OCI-LY7 (cell line): Measurements from ENCODE around the gene DIP2C. TPM values are rescaled to one million over a fixed set of nuclear protein-coding genes. Genes with fewer than 3 reads are reported as not detected.
A peak's percentile ranks its signal among the peaks of the same experiment; 100 is the strongest.

Experiments
- BruUV-seq: library from RNA; stranded (reverse); fragments of 400-500 nt; replicated peaks from 2 replicates; lab custom pipeline; 2021; lab: Mats Ljungman, UMichigan
- CTCF ChIA-PET: fragments of 300-600 bp; sonication (Branson Sonifier 250); formaldehyde crosslinking; loops from one replicate; lab custom pipeline; 2022; ENCODE audit warnings: antibody characterized with exemption; ENCODE audit not compliant: unreplicated experiment; lab: Charles Lee
- POLR2A ChIA-PET: fragments of 300-600 bp; sonication (Branson Sonifier 250); formaldehyde crosslinking; loops from one replicate; lab custom pipeline; 2022; ENCODE audit warnings: antibody characterized with exemption; lab: Charles Lee
- DNase-seq: peaks from one replicate; pipeline ENCODE4 v3.0.0-alpha.2; 2015; ENCODE audit warnings: low spot score
- H2AFZ ChIP-seq: fragments of 200-600 bp; sonication (generic), shearing (Covaris generic); 2 replicates; pipeline ENCODE4 v1.6.1; 2014; ENCODE audit warnings: mild to moderate bottlenecking, antibody characterized with exemption, low read length, moderate library complexity
- H3K27ac ChIP-seq: fragments of 200-600 bp; sonication (generic); 2 replicates; pipeline ENCODE4 v1.5.1; 2014; ENCODE audit warnings: mixed run types, low read depth, mild to moderate bottlenecking, moderate library complexity, low read length, inconsistent platforms; ENCODE audit not compliant: poor library complexity, severe bottlenecking
- H3K36me3 ChIP-seq: fragments of 200-600 bp; sonication (generic); 2 replicates; pipeline ENCODE4 v1.6.1; 2014; ENCODE audit warnings: mild to moderate bottlenecking, antibody characterized with exemption, low read length, moderate library complexity, mixed read lengths; ENCODE audit not compliant: insufficient read depth
- H3K4me1 ChIP-seq: fragments of 200-600 bp; sonication (generic); 2 replicates; pipeline ENCODE4 v1.5.1; 2014; ENCODE audit warnings: mild to moderate bottlenecking, low read length; ENCODE audit not compliant: insufficient read depth, poor library complexity, severe bottlenecking
- H3K4me2 ChIP-seq: fragments of 200-600 bp; sonication (generic); 2 replicates; pipeline ENCODE4 v1.6.1; 2014; ENCODE audit warnings: mild to moderate bottlenecking, low read length
- H3K4me3 ChIP-seq: fragments of 200-600 bp; sonication (generic); 2 replicates; pipeline ENCODE4 v1.5.1; 2014; ENCODE audit warnings: mild to moderate bottlenecking, low read depth, low read length; ENCODE audit not compliant: poor library complexity, severe bottlenecking
- H3K79me2 ChIP-seq: fragments of 200-600 bp; sonication (generic); 2 replicates; pipeline ENCODE4 v1.6.1; 2016; ENCODE audit warnings: low read depth, mild to moderate bottlenecking, low read length, moderate library complexity, mixed read lengths; ENCODE audit not compliant: insufficient read depth
- H3K9me2 ChIP-seq: fragments of 200-600 bp; sonication (generic); 2 replicates; pipeline ENCODE4 v1.6.1; 2016; ENCODE audit warnings: mild to moderate bottlenecking, low read length, mixed read lengths; ENCODE audit not compliant: insufficient read depth
- H3K9me3 ChIP-seq: fragments of 200-600 bp; sonication (generic); 2 replicates; pipeline ENCODE4 v1.6.1; 2014; ENCODE audit warnings: mild to moderate bottlenecking, mixed run types, low read length, mixed read lengths
- H4K20me1 ChIP-seq: fragments of 200-600 bp; sonication (generic); 2 replicates; pipeline ENCODE4 v1.6.1; 2014; ENCODE audit warnings: mild to moderate bottlenecking, antibody characterized with exemption, low read length, moderate library complexity, mixed read lengths; ENCODE audit not compliant: insufficient read depth
- CTCF ChIP-seq: fragments of 200-600 bp; sonication (generic); conservative IDR thresholded peaks from 2 replicates; pipeline ENCODE4 v1.5.1; 2014; ENCODE audit warnings: mild to moderate bottlenecking, antibody characterized with exemption, low read length, moderate library complexity, mixed read lengths
- EZH2phosphoT487 ChIP-seq: fragments of 200-600 bp; sonication (generic); IDR thresholded peaks from 2 replicates; pipeline ENCODE4 v1.6.1; 2018; ENCODE audit warnings: low read depth, borderline replicate concordance, mild to moderate bottlenecking, mixed run types, antibody characterized with exemption, low read length, moderate library complexity, mixed read lengths
- intact Hi-C: fragments of 100-400 bp; cut with micrococcal nuclease; formaldehyde crosslinking; loops from one replicate; pipeline ENCODE4 v1.10.0; 2022; ENCODE audit not compliant: unreplicated experiment
- total RNA-seq, 2 experiments: library from RNA; depleted of rRNA in 1 of 2; stranded (reverse); fragments of >200 nt in 1 of 2; shearing (Covaris generic) in 1 of 2; gene quantifications; 2 replicates each; pipeline ENCODE4 v1.2.3, GENCODE V29; 2014 to 2022

Gene DIP2C
- total RNA-seq, 2 experiments from 2014 or later = 10.9 to 29.5 TPM

- Histone ChIP-seq H3K79me2 (no peaks in the 10 kb centered on the region), H3K36me3 (peaks cover 52% of the 10 kb centered on the region; the same call in 1 of the 2 replicates), H3K4me3 (no peak overlapping the region), H3K9me2 (no peaks in the 10 kb centered on the region), H2AFZ (no peak overlapping the region), H4K20me1 (no peaks in the 10 kb centered on the region), H3K27ac (no peak overlapping the region), H3K9me3 (no peaks in the 10 kb centered on the region), H3K4me1 (peaks cover 5% of the 10 kb centered on the region), H3K4me2 (no peak overlapping the region)
- DNase-seq = no peak
- BruUV-seq = no TSS peak
- ChIA-PET CTCF (no interaction called here), POLR2A (interaction anchor here (0.6 kb wide), 1 partner anchor 179 kb away, joined by 3 read pairs; no protein-coding TSS in a partner anchor)
- TF ChIP-seq CTCF (no peak), EZH2phosphoT487 (no peak)
- intact Hi-C loops = no loop called here
Observed at GRCh38 chr10:384538-385305, 304.7 kb downstream of the DIP2C start.

GRCh38 chr10:383519-383918, 305.9 kb downstream of the DIP2C start:
- H2AFZ ChIP-seq = no peak overlapping the region
- no peak for DNase-seq
- H3K9me2 ChIP-seq = no peaks in the 10 kb centered on the region
- H3K4me3 ChIP-seq = no peak overlapping the region
- ChIA-PET CTCF (no interaction called here), POLR2A (no interaction called here)
- H4K20me1 ChIP-seq = no peaks in the 10 kb centered on the region
- BruUV-seq = TSS peak; percentile 51
- H3K79me2 ChIP-seq = no peaks in the 10 kb centered on the region
- H3K36me3 ChIP-seq = peaks cover 52% of the 10 kb centered on the region
- H3K27ac ChIP-seq = no peak overlapping the region
- TF ChIP-seq CTCF (no peak), EZH2phosphoT487 (no peak)
- no peak overlapping the region for H3K4me2 ChIP-seq
- H3K4me1 ChIP-seq = peaks cover 5% of the 10 kb centered on the region
- H3K9me3 ChIP-seq = no peaks in the 10 kb centered on the region
- intact Hi-C loops = no loop called here

- intact Hi-C loops = no loop called here
- no peaks in the 10 kb centered on the region for H3K79me2 ChIP-seq
- ChIA-PET CTCF (no interaction called here), POLR2A (no interaction called here)
- H3K4me2 ChIP-seq = no peak overlapping the region
- no peak overlapping the region for H3K4me3 ChIP-seq
- no TSS peak for BruUV-seq
- H2AFZ ChIP-seq = no peak overlapping the region
- no peaks in the 10 kb centered on the region for H4K20me1 ChIP-seq
- TF ChIP-seq CTCF (no peak), EZH2phosphoT487 (no peak)
- no peaks in the 10 kb centered on the region for H3K9me2 ChIP-seq
- no peaks in the 10 kb centered on the region for H3K4me1 ChIP-seq
- no peak overlapping the region for H3K27ac ChIP-seq
- no peak for DNase-seq
- peaks cover 63% of the 10 kb centered on the region for H3K36me3 ChIP-seq
- H3K9me3 ChIP-seq = no peaks in the 10 kb centered on the region
Observed at GRCh38 chr10:381805-382204, 307.7 kb downstream of the DIP2C start.
